Uterus (tissue), 2 donors: Measurements from ENCODE around the gene UBXN2A.

Source experiments
- CTCF ChIP-seq, 4 experiments: fragments of 200-600 bp in 2 of 4; fragments of 450-650 bp in 2 of 4; sonication (generic) in 2 of 4; IDR thresholded peaks; one replicate each; pipeline ENCODE4 v1.5.1; 2016 to 2019; ENCODE audit warnings: antibody characterized with exemption in 4 of 4, mild to moderate bottlenecking in 2 of 4, moderate library complexity in 1 of 4
- POLR2A ChIP-seq, 2 donors: fragments of 450-650 bp; IDR thresholded peaks; one replicate each; pipeline ENCODE4 v1.6.1; 2016; ENCODE audit warnings: antibody characterized with exemption in 2 of 2, mild to moderate bottlenecking in 1 of 2, moderate library complexity in 1 of 2

GRCh38 chr2:24009367-24009679, 69.1 kb downstream of the UBXN2A start:
- TF ChIP-seq CTCF (IDR thresholded peaks at IDR 0.05) (no peak), POLR2A (IDR thresholded peaks at IDR 0.05) (no peak)
